GM23338 (cell line): ENCODE measurements around the gene FLT1. TPM values are rescaled to one million over a fixed set of nuclear protein-coding genes. Genes with fewer than 3 reads are reported as not detected.

Experiments
- ATAC-seq: fragments of 200-7000 bp; cut with Tn5 transposase; 3 replicates; pipeline ENCODE4 v1.9.1; 2020
- DNase-seq: peaks from one replicate; pipeline ENCODE4 v3.0.0-alpha.2; 2015; ENCODE audit warnings: low spot score
- H2AFZ ChIP-seq: fragments of 200-600 bp; sonication (generic); 2 replicates; pipeline ENCODE4 v1.8.0; 2016; ENCODE audit warnings: antibody characterized with exemption, mild to moderate bottlenecking, moderate library complexity
- H3F3A ChIP-seq: fragments of 200-600 bp; sonication (generic); replicated peaks from 2 replicates; pipeline ENCODE4 v1.8.0; 2017; ENCODE audit warnings: antibody characterized with exemption, mixed run types, low read depth
- H3K27ac ChIP-seq: fragments of 200-600 bp; sonication (generic); 2 replicates; pipeline ENCODE4 v1.6.1; 2016; ENCODE audit warnings: low read depth
- H3K27me3 ChIP-seq: fragments of 200-600 bp; sonication (generic); 2 replicates; pipeline ENCODE4 v1.8.0; 2016; ENCODE audit warnings: mild to moderate bottlenecking, mixed run types, moderate library complexity; ENCODE audit not compliant: insufficient read depth
- H3K36me3 ChIP-seq: fragments of 200-600 bp; sonication (generic); 2 replicates; pipeline ENCODE4 v1.8.0; 2016; ENCODE audit warnings: mild to moderate bottlenecking; ENCODE audit not compliant: insufficient read depth
- H3K4me1 ChIP-seq: fragments of 200-600 bp; sonication (generic); 2 replicates; pipeline ENCODE4 v1.8.0; 2016; ENCODE audit warnings: mild to moderate bottlenecking, moderate library complexity; ENCODE audit not compliant: insufficient read depth
- H3K4me2 ChIP-seq: fragments of 200-600 bp; sonication (generic); 2 replicates; pipeline ENCODE4 v1.7.1; 2017; ENCODE audit warnings: mixed run types
- H3K4me3 ChIP-seq: fragments of 200-600 bp; sonication (generic); 2 replicates; pipeline ENCODE4 v1.6.1; 2016; ENCODE audit warnings: mixed run types
- H3K79me2 ChIP-seq: fragments of 200-600 bp; sonication (generic); replicated peaks from 2 replicates; pipeline ENCODE4 v1.8.0; 2017; ENCODE audit warnings: mild to moderate bottlenecking; ENCODE audit not compliant: insufficient read depth
- H3K9me2 ChIP-seq: fragments of 200-600 bp; sonication (generic); 2 replicates; pipeline ENCODE4 v1.8.0; 2017; ENCODE audit not compliant: insufficient read depth
- H4K20me1 ChIP-seq: fragments of 200-600 bp; sonication (generic); replicated peaks from 2 replicates; pipeline ENCODE4 v1.8.0; 2017; ENCODE audit warnings: mild to moderate bottlenecking; ENCODE audit not compliant: insufficient read depth
- H3K27ac Mint-ChIP-seq: 2 replicates; pipeline ENCODE4 v1.8.0; 2020; ENCODE audit warnings: inconsistent platforms, mild to moderate bottlenecking, moderate library complexity, mixed read lengths
- H3K27me3 Mint-ChIP-seq: 3 replicates; pipeline ENCODE4 v1.8.0; 2022; ENCODE audit warnings: low read depth, mild to moderate bottlenecking, moderate library complexity, mixed read lengths, inconsistent platforms; ENCODE audit not compliant: insufficient read depth, poor library complexity
- H3K36me3 Mint-ChIP-seq: 3 replicates; pipeline ENCODE4 v1.8.0; 2021; ENCODE audit warnings: low read depth, mild to moderate bottlenecking, inconsistent platforms, moderate library complexity, mixed read lengths
- H3K4me1 Mint-ChIP-seq: 3 replicates; pipeline ENCODE4 v1.8.0; 2020; ENCODE audit warnings: mild to moderate bottlenecking, inconsistent platforms, mixed read lengths
- H3K4me3 Mint-ChIP-seq: 3 replicates; pipeline ENCODE4 v1.8.0; 2021; ENCODE audit warnings: moderate library complexity, mild to moderate bottlenecking, inconsistent platforms, mixed read lengths
- H3K9me3 Mint-ChIP-seq: 3 replicates; pipeline ENCODE4 v1.8.0; 2020; ENCODE audit warnings: moderate library complexity, mild to moderate bottlenecking, inconsistent platforms, mixed read lengths
- CREB1 ChIP-seq: fragments of 250-450 bp; sonication (Bioruptor Pico); IDR thresholded peaks from 2 replicates; pipeline ENCODE4 v1.5.0; 2020; ENCODE audit warnings: low read depth, mild to moderate bottlenecking, moderate library complexity
- EZH2 ChIP-seq: fragments of 200-600 bp; sonication (generic); IDR thresholded peaks from one replicate; pipeline ENCODE4 v1.8.0; 2017; ENCODE audit warnings: antibody characterized with exemption, mild to moderate bottlenecking, low read depth; ENCODE audit not compliant: unreplicated experiment
- EZH2phosphoT487 ChIP-seq: fragments of 200-600 bp; sonication (generic); IDR thresholded peaks from one replicate; pipeline ENCODE4 v1.8.1; 2018; ENCODE audit warnings: antibody characterized with exemption; ENCODE audit not compliant: unreplicated experiment
- JUNB ChIP-seq: IDR thresholded peaks from one replicate; pipeline ENCODE4 v1.6.1; 2016; ENCODE audit warnings: antibody characterized with exemption; ENCODE audit not compliant: unreplicated experiment
- NANOG ChIP-seq: IDR thresholded peaks from 2 replicates; pipeline ENCODE4 v1.6.1; 2016; ENCODE audit warnings: antibody characterized with exemption, borderline replicate concordance
- POLR2AphosphoS5 ChIP-seq: IDR thresholded peaks from 2 replicates; pipeline ENCODE4 v1.6.1; 2016; ENCODE audit warnings: antibody characterized with exemption, low read depth
- STAT1 ChIP-seq: IDR thresholded peaks from one replicate; pipeline ENCODE4 v1.6.1; 2016; ENCODE audit warnings: antibody characterized with exemption; ENCODE audit not compliant: unreplicated experiment
- ZNF114 ChIP-seq: fragments of 250-450 bp; sonication (Bioruptor Pico); IDR thresholded peaks from 2 replicates; pipeline ENCODE4 v1.5.0; 2020; ENCODE audit warnings: mild to moderate bottlenecking, moderate library complexity
- ZNF331 ChIP-seq: fragments of 250-450 bp; sonication (Bioruptor Pico); IDR thresholded peaks from 2 replicates; pipeline ENCODE4 v1.5.0; 2020; ENCODE audit warnings: low read depth, mild to moderate bottlenecking, moderate library complexity
- polyA plus RNA-seq: library from polyadenylated mRNA; unstranded; fragments of >200 nt; fragmentation: Nextera tagmentation; extraction: Ambion mirVana; gene quantifications from 2 replicates; pipeline ENCODE4 v1.2.1, GENCODE V29; 2016
- total RNA-seq: library from RNA; depleted of rRNA; stranded (reverse); fragments of >200 nt; shearing (Covaris generic); gene quantifications from 2 replicates; pipeline ENCODE4 v1.2.3, GENCODE V29; 2014
- TF ChIP-seq, protein P1 (sequence below), 2 experiments: fragments of 200-600 bp in 1 of 2; sonication (generic) in 1 of 2; conservative IDR thresholded peaks; 2 replicates each; pipeline versions ENCODE4 v1.5.1 to v1.6.1; 2016 to 2017; ENCODE audit warnings: antibody characterized with exemption in 2 of 2, low read depth in 2 of 2, mild to moderate bottlenecking in 2 of 2, moderate library complexity in 1 of 2
- TF ChIP-seq, protein P2 (sequence below): IDR thresholded peaks from 2 replicates; pipeline ENCODE4 v1.6.1; 2016; ENCODE audit warnings: antibody characterized with exemption
- TF ChIP-seq, protein P3 (sequence below): IDR thresholded peaks from one replicate; pipeline ENCODE4 v1.6.1; 2018; ENCODE audit warnings: antibody characterized with exemption; ENCODE audit not compliant: unreplicated experiment
- TF ChIP-seq, protein P4 (sequence below): fragments of 250-450 bp; sonication (Bioruptor Pico); IDR thresholded peaks from 2 replicates; pipeline ENCODE4 v1.5.0; 2020; ENCODE audit warnings: mild to moderate bottlenecking, moderate library complexity

The FLT1 gene
- total and polyA plus RNA-seq, 2 experiments from 2014 or later, result 26.8 to 116 TPM

DNA sequence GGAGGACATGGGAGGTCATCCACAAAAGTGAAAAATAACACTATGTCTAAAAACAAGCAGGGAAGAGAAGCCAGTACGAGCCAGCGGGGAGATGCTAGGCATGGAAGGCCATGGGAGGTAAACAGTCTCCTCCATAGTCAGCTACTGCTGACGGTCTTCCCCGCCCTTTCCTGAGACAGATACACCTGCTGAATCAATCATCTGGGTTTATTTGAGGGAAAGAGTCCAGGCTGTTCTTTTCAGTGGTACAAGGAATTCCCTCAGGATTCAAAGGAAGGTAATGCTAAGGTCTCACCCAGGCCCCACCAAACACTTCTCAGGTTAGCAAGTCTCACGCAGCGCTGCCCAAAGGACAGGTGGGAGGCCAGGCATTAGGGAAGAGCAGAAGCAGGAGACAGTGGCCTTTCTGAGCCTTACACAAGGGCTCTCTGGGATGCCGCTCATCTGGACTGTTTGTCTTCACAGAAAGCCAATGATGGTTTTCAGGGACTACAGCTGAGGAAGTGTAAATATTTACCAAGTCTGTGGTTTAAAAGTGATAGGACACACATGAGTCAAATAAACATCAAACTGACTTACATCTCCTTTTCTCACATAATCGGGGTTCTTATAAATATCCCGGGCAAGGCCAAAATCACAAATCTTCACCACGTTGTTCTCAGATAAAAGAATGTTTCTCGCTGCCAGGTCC is 173.9 kb downstream of the FLT1 start:
- H3K27me3 Mint-ChIP-seq, result peaks cover 11% of the 10 kb centered on the region
- no peaks in the 10 kb centered on the region for H3K79me2 ChIP-seq
- no peaks in the 10 kb centered on the region for H3K9me2 ChIP-seq
- H3K4me2 ChIP-seq, result no peak overlapping the region
- no peak for TF ChIP-seq ZNF331
- TF ChIP-seq, protein P1, sequence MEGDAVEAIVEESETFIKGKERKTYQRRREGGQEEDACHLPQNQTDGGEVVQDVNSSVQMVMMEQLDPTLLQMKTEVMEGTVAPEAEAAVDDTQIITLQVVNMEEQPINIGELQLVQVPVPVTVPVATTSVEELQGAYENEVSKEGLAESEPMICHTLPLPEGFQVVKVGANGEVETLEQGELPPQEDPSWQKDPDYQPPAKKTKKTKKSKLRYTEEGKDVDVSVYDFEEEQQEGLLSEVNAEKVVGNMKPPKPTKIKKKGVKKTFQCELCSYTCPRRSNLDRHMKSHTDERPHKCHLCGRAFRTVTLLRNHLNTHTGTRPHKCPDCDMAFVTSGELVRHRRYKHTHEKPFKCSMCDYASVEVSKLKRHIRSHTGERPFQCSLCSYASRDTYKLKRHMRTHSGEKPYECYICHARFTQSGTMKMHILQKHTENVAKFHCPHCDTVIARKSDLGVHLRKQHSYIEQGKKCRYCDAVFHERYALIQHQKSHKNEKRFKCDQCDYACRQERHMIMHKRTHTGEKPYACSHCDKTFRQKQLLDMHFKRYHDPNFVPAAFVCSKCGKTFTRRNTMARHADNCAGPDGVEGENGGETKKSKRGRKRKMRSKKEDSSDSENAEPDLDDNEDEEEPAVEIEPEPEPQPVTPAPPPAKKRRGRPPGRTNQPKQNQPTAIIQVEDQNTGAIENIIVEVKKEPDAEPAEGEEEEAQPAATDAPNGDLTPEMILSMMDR (conservative IDR thresholded peaks at IDR 0.05; ENCODE audit: low read depth in 2 of 2), result no peak
- TF ChIP-seq POLR2AphosphoS5, result no peak
- TF ChIP-seq EZH2, result no peak
- no peak for TF ChIP-seq EZH2phosphoT487
- TF ChIP-seq, protein P2, sequence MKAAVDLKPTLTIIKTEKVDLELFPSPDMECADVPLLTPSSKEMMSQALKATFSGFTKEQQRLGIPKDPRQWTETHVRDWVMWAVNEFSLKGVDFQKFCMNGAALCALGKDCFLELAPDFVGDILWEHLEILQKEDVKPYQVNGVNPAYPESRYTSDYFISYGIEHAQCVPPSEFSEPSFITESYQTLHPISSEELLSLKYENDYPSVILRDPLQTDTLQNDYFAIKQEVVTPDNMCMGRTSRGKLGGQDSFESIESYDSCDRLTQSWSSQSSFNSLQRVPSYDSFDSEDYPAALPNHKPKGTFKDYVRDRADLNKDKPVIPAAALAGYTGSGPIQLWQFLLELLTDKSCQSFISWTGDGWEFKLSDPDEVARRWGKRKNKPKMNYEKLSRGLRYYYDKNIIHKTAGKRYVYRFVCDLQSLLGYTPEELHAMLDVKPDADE, result no peak
- TF ChIP-seq ZNF114, result no peak
- TF ChIP-seq NANOG, result no peak
- TF ChIP-seq JUNB, result no peak
- no peak for TF ChIP-seq STAT1
- no peak for TF ChIP-seq CREB1 (CRISPR knock-in tag)
- TF ChIP-seq, protein P3, sequence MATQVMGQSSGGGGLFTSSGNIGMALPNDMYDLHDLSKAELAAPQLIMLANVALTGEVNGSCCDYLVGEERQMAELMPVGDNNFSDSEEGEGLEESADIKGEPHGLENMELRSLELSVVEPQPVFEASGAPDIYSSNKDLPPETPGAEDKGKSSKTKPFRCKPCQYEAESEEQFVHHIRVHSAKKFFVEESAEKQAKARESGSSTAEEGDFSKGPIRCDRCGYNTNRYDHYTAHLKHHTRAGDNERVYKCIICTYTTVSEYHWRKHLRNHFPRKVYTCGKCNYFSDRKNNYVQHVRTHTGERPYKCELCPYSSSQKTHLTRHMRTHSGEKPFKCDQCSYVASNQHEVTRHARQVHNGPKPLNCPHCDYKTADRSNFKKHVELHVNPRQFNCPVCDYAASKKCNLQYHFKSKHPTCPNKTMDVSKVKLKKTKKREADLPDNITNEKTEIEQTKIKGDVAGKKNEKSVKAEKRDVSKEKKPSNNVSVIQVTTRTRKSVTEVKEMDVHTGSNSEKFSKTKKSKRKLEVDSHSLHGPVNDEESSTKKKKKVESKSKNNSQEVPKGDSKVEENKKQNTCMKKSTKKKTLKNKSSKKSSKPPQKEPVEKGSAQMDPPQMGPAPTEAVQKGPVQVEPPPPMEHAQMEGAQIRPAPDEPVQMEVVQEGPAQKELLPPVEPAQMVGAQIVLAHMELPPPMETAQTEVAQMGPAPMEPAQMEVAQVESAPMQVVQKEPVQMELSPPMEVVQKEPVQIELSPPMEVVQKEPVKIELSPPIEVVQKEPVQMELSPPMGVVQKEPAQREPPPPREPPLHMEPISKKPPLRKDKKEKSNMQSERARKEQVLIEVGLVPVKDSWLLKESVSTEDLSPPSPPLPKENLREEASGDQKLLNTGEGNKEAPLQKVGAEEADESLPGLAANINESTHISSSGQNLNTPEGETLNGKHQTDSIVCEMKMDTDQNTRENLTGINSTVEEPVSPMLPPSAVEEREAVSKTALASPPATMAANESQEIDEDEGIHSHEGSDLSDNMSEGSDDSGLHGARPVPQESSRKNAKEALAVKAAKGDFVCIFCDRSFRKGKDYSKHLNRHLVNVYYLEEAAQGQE, result no peak
- TF ChIP-seq, protein P4, sequence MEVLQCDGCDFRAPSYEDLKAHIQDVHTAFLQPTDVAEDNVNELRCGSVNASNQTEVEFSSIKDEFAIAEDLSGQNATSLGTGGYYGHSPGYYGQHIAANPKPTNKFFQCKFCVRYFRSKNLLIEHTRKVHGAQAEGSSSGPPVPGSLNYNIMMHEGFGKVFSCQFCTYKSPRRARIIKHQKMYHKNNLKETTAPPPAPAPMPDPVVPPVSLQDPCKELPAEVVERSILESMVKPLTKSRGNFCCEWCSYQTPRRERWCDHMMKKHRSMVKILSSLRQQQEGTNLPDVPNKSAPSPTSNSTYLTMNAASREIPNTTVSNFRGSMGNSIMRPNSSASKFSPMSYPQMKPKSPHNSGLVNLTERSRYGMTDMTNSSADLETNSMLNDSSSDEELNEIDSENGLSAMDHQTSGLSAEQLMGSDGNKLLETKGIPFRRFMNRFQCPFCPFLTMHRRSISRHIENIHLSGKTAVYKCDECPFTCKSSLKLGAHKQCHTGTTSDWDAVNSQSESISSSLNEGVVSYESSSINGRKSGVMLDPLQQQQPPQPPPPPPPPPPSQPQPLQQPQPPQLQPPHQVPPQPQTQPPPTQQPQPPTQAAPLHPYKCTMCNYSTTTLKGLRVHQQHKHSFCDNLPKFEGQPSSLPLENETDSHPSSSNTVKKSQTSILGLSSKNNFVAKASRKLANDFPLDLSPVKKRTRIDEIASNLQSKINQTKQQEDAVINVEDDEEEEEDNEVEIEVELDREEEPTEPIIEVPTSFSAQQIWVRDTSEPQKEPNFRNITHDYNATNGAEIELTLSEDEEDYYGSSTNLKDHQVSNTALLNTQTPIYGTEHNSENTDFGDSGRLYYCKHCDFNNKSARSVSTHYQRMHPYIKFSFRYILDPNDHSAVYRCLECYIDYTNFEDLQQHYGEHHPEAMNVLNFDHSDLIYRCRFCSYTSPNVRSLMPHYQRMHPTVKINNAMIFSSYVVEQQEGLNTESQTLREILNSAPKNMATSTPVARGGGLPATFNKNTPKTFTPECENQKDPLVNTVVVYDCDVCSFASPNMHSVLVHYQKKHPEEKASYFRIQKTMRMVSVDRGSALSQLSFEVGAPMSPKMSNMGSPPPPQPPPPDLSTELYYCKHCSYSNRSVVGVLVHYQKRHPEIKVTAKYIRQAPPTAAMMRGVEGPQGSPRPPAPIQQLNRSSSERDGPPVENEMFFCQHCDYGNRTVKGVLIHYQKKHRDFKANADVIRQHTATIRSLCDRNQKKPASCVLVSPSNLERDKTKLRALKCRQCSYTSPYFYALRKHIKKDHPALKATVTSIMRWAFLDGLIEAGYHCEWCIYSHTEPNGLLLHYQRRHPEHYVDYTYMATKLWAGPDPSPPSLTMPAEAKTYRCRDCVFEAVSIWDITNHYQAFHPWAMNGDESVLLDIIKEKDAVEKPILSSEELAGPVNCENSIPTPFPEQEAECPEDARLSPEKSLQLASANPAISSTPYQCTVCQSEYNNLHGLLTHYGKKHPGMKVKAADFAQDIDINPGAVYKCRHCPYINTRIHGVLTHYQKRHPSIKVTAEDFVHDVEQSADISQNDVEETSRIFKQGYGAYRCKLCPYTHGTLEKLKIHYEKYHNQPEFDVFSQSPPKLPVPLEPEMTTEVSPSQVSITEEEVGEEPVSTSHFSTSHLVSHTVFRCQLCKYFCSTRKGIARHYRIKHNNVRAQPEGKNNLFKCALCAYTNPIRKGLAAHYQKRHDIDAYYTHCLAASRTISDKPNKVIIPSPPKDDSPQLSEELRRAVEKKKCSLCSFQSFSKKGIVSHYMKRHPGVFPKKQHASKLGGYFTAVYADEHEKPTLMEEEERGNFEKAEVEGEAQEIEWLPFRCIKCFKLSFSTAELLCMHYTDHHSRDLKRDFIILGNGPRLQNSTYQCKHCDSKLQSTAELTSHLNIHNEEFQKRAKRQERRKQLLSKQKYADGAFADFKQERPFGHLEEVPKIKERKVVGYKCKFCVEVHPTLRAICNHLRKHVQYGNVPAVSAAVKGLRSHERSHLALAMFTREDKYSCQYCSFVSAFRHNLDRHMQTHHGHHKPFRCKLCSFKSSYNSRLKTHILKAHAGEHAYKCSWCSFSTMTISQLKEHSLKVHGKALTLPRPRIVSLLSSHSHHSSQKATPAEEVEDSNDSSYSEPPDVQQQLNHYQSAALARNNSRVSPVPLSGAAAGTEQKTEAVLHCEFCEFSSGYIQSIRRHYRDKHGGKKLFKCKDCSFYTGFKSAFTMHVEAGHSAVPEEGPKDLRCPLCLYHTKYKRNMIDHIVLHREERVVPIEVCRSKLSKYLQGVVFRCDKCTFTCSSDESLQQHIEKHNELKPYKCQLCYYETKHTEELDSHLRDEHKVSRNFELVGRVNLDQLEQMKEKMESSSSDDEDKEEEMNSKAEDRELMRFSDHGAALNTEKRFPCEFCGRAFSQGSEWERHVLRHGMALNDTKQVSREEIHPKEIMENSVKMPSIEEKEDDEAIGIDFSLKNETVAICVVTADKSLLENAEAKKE, result no peak
- no peaks in the 10 kb centered on the region for H3F3A ChIP-seq
- peaks cover 18% of the 10 kb centered on the region for H3K36me3 ChIP-seq
- no peak overlapping the region for H3K27ac Mint-ChIP-seq
- H4K20me1 ChIP-seq, result no peaks in the 10 kb centered on the region
- H3K4me3 ChIP-seq, result no peak overlapping the region
- H3K4me1 Mint-ChIP-seq, result no peaks in the 10 kb centered on the region; the same call in none of the 3 replicates
- no peaks in the 10 kb centered on the region for H3K27me3 ChIP-seq
- ATAC-seq (no peak), DNase-seq (no peak)
- peaks cover 17% of the 10 kb centered on the region for H3K36me3 Mint-ChIP-seq
- H3K27ac ChIP-seq, result no peak overlapping the region
- peaks cover 4% of the 10 kb centered on the region; the same call in 1 of the 2 replicates for H3K4me1 ChIP-seq
- H3K9me3 Mint-ChIP-seq, result no peaks in the 10 kb centered on the region
- no peak overlapping the region for H3K4me3 Mint-ChIP-seq
- no peak overlapping the region for H2AFZ ChIP-seq
